COLO668 (cell line): ENCODE data around the gene LRRC7.
"Not testable (repeated sequence)": the region's sequence is repeated elsewhere in the genome, so short reads cannot be mapped to it uniquely, and the experiment has no call there.

Experiments
- DNase-seq: peaks from one replicate; lab custom pipeline; 2025; ENCODE audit not compliant: unreplicated experiment; lab: John Stamatoyannopoulos, UW

LRRC7 gene

DNA sequence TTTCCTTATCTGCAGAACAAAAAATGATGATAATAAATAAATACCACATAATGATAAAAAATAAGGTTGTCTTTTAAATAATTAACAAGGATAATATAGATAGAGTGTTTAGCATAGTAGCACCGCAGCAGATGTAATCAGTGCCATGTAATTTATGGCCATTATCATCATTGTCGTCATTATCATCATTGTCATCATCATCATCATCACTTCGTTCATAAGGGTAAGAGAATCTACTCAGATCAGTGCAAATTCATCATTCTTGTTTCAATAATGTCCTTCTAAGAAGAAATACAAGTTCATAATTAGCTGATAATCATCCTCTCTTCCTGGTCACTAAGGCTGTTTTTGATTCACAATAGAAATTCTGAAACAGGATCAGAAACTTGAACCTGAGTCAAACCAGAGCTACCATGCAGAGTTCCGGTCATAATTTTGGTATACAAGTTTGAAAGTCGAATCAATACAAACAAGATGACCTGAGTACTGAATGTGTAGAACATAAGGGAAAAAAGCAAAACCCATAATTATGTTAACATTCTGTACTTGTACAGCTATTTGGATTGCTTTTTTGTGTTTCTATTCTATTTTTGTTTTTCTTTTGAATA, 465.6 kb downstream of the LRRC7 start:
- DNase-seq: no peak

DNA sequence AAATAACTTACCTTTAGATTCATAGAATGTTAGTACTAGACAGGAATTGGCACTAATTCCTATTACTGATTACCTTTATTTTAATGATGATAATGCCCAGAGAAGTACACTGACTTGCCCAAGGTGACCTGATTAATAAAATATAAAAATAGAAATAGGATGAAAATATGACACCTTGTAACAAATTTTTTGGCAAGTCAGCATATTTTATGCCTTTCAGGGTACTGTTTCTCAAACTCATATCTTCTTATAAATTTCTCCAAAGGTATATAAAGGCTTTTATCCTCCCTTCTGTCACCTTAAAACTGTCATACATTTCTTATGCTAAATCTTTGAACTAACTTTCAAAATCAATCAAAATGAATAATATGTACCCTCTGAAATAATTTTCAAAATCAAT, 466.2 kb downstream of the LRRC7 start:
- DNase-seq: no peak

DNA sequence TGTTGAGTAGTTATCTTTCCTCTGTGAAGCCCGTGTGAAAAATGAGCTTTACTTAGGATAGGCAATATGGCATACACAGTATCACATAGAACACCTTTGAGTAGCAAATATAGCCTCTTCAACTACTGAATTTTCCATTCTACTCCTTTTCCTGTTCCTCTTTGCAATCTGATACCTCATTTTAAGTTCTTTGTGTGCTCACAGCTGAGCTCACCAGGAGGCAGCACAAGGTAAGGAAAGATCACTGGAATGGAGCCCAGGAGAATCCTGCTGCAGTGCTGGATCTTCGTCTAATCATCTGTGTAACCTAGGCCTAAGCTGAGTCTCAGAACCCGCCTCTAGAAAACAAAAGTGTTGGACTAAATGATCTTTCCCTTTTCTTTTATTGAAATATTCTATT, 466.7 kb downstream of the LRRC7 start:
- peak; percentile 23 for DNase-seq

DNA sequence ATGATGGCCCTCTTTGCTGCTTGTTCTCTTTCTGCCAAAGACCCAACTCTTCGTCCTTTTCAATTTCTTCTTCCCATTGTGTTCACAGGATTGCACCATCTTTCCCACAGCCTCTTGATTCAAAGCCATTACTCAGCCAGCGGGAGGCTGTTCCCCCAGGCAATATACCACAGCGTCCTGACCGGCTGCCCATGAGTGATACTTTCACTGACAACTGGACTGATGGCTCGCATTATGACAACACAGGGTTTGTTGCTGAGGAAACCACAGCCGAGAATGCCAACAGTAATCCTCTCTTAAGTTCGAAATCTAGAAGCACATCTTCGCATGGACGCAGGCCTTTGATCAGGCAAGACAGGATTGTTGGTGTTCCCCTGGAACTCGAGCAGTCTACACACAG, 470.3 kb downstream of the LRRC7 start:
- DNase-seq: no peak

DNA sequence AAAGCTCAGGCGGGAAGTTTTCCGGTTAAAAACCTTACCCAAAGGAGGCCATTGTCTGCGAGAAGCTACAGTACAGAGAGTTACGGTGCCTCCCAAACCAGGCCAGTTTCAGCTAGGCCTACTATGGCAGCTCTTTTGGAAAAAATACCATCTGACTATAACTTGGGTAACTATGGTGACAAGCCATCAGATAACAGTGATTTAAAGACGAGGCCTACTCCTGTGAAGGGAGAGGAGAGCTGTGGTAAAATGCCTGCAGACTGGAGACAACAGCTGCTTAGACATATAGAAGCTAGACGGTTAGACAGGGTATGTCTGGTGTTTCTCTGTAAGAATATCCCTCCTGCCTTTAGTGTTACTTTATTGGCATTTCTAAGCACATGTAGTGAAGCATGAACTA, 471.8 kb downstream of the LRRC7 start:
- DNase-seq: no peak

DNA sequence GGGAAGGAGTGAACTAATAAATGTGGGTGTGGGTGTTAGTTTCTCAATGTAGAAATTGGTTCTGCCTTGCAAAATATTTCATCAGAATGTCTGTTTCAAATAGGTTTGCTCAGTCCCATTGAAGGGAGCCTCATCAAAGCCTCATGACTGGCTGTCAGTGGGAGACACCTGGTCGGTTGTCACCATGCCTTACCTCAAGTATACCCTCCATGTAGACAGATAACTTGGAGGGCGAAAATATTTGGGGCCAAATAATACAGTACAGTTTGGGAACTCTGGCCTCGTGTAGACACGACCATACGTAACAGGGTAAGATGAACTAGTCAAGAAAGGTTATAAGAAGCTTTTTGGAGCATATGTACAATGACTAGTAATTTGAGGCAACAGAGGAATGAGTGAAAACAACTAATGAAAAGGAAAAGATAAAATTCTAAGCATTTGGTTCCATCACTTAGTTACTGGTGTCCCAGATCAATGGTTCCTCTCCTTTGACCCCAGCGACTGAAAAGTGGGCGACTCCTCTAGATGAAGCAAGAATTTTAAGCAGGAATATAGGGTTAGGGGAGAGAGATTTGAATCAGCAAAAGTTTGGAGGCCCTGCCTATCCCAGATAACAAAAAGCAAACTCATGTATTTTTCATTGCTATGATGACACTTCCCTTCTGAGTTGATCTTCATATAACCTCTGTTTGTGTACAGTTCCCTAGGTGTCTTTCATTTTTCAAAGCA, 473.8 kb downstream of the LRRC7 start:
- DNase-seq: no peak

DNA sequence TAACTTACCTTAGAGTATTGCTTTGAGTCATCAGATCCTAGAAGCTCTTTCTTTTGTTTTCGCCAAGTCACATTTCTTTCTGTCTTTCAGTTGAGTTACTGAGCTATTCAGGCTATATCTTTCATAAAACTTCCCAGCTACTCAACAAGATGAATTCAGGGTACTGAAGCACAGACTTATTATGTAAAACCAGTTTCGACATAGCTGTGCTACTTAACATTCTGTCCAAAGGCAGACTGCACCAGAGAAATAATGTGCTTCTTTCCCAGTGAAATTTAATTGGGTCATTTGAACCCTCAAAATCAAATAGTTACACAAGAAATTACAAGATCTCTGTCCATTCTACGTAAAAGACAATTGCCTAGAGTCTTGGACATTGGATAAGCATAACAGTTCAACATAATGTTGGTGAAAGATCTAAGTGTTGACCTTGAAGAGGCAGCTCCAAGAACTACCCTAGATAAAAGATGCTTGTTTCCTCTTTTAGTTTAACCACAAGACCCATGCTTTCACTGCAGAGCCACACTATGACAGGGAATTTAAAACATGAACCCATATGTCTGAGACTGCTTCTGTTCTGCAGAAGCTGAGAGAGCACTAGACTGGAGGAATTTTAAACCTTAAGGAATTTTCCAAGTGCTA, 474.5 kb downstream of the LRRC7 start:
- DNase-seq: no peak

DNA sequence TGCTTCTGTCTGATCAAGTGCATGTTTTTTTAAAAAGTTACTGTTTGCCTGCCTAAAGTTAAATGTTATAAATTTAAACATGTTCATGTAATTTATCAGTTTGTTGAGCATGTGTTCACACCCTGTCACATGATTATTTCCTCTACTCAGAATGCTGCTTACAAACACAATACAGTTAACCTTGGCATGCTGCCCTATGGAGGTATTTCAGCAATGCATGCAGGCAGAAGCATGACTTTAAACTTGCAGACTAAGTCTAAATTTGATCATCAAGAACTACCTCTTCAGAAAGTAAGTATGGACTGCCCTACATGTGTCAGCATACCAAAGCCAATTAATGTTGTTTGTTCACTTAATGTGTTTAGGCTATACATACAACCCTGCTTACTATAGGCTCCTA, 476.1 kb downstream of the LRRC7 start:
- no peak for DNase-seq

DNA sequence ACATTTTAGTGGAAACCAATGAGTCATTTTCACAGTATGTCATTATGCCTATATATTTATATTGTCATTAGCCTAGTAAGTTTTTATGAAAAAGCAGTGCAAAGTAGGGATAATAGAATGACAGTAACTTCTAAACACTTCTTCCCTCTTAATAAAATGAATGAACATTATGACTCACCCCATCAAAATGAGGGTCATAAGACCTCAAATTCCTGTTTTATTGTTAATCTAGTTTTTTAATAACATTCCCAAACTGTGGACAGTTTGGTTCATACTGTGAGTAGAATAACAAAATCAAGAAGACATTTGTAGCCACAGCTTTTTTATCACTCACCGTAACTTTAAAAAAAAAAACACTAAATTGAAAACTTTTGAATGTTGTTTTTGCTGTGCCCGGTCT, 477.1 kb downstream of the LRRC7 start:
- DNase-seq: no peak

DNA sequence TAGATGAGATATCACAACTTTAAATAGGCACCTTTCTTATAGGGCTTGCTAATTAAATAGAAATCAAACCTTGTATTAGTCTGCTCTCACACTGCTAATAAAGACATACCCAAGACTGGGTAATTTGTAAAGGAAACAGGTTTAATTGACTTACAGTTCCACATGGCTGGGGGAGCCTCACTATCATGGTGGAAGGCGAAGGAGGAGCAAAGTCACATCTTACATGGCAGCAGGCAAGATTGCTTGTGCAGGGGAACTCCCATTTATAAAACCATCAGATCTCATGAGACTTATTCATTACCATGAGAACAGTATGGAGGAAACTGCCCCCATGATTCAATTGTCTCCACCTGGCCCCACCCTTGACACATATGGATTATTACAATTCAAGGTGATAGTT, 477.9 kb downstream of the LRRC7 start:
- DNase-seq: not testable (repeated sequence)

DNA sequence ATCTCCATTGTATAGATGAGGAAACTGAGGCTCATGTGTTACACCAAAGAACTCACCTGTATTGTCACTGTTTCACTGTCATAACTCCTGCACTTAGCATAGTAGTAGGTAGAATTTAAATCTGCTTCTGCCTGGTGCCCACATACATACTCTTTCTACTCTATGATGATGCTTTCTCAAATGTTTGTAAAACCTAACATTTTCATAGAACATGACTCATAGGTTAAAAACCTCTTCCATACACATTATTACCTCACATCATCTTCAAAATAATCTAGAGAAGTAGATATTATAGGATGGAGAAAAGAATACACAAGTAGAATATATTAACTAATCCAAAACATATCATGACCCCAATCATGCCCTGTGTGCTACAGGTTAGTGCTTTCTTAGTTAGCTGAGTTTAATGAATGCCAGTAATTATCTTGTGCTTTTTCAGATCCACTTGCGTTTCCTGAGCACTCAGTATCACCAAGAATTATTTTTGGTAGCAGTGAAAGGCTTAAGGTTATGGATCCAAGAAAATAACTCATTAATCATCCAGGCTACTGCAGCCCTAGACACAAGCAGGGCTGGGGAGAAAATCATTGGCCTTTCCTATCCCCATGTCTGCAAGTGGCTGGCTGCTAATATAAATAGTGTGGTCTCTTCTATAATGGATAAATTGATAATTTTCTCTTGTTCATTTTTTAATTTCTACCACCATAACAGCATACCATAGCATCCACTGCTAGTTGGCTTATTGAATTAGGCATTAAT, 480.8 kb downstream of the LRRC7 start:
- DNase-seq: no peak

DNA sequence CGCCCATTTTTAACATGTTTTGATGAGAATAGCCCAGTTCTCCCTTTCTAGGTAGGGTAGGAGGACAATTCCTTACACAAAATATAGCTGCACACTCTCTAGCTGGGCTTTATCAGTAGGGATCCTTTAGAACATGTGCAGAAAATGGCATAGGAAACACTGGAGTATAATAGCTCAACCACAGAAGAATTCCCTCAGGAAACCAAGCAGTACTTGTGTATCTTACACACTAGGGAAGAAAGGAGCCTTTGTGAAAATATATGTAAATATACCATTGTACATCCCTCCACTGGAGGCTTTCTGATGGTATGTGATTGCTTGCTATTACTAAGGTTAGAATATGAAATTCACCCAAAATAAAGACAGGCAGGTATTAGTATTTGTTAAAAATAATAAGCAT, 484.2 kb downstream of the LRRC7 start:
- DNase-seq: no peak

DNA sequence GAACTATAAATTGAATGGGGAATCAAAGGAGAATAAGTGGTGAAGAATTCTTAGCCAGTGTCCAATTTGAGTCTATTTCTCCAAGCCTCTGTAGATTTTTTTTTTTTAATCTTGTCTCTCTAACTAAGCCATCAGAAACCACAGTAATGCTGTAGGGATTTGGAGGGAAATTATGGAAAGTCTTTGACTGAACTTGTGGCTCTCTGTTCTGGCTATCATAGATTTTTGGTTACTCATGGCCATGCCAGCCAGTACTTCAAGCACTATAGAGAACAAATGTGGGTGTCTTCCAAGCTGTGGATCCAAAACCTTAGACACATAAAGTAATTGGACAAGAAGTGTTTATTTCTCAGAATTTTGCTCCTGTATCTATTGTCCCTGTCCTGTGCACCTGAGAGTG, 489.8 kb downstream of the LRRC7 start:
- no peak for DNase-seq

DNA sequence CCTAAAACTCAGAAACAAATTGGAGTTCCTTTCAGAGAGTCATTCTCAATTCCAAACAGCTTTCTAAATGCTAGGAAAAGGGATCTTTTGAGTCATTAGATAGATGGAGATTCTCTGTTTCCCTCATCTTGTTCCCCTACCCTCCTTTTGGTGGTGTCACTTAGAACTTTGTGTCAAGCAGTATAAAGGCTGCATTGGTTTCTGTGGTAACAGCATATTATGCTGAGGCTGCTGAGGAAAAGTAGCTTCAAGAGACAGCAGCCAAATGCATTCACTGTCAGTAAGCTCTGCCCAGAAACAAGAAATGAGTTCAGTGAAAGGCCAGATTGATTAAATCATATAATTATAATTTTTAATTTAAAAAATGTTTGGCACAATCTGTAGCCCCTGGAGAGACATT, 493.5 kb downstream of the LRRC7 start:
- DNase-seq: no peak

DNA sequence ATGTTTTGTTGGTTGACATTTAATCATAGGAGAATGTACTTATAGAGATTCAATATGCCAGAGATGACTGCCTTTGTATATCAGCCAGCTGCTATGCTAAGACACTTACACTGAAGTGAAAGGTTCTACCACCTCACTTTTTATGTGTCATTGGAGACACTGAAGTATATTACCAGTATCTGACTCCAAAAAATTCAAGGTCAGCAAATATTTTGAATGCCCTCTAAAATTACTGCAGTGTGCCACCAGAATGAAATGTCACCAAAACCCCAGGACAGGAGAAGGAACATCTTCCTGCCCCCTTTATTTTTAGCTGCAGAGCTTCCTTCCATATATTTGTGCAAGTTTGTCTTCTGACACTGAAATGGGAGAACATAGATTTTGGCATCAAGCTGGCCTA, 496.1 kb downstream of the LRRC7 start:
- DNase-seq: no peak

DNA sequence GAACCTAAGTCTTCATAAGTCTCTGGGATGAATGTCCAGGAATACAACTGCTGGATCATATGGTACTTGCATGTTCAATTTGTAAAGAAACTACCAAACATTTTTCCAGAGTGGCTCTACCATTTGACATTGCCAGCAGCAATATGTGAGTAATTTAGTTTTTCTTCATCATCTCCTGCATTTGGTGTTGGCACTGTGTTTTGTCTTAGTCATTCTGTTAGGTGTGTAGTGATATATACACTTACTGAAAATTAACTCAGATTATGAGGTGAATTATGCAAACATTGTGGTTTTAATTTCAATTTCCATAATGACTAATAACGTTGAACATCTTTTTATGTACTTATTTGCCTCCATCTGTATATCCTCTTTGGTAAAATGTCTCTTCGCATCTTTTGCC, 499.0 kb downstream of the LRRC7 start:
- no peak for DNase-seq

DNA sequence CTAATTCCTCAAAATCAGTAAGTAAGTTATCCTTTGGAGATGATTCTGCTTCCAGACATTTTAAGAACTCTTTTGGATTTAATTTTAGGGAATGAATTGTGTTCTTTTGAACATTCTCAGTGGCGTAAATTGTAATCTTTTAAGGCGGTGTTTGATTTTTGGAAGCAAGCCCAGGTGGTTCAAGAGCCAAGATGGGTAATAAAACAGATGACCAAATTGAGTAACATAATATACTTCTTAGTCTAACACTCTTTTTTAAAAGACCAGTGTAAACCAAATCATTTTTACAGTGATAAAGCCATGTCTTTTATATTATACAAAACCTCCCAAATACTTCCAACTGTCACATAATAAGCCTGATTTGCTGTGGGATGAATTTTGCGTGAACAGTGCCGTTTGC, 503.9 kb downstream of the LRRC7 start:
- no peak for DNase-seq

DNA sequence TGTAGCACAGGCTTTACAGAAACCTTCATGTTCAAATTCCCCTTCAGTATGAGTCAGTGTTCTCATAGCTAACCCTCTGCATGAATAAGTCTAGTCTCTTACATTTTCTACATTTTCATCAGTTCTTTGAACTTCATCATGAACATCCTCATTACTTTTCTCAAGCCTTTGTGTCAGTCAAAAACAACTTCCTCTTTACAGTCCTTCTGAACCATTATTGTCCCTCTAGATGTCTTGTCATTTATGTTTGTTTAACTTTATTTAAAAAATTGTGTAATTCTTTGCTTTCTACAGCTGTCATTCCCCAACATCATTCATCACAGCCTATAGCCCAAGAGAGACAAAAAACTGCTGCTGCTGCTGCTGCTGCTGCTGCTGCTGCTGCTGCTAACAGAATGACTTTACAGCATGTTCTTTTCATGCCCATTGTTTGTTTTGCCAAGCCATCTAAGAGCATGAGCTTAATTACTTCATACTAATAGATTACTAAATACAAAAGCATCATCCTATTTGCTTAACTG, 504.6 kb downstream of the LRRC7 start:
- DNase-seq: no peak

DNA sequence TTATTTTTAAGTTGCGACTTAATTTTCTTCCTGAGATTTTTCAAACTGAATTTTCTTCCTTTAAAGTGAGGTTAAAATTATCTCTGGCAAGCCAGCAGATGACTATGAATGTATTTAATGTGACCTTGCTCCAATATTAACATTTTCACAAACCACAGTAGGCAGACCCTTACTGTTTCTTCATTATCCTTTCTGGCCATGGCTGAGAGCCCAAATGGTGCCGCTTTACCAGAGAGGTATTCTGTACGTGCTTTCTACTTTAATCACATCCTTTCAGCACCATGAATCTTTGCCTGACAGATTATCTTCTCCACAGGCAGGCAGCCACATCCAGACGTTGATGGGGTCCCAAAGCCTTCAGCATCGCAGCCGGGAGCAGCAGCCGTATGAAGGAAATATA, 508.0 kb downstream of the LRRC7 start:
- no peak for DNase-seq

DNA sequence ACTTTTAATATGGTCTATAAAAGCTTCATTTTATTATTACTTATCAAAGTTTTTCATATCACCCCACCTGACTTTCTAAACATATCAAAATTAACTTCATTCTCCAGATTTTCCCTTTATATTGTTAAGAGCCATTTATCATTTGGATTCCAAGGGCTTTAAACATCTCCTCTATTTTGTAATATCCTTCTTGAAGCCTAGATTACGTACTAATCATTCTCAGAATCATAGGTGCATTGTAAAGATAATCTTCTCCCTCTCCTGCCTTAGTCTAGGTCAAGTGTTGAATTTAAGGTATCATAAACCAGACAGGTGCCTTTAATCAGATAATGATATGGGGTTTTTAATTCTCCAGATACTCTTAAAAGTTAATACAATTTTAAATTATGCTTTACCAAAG, 509.3 kb downstream of the LRRC7 start:
- DNase-seq: no peak

DNA sequence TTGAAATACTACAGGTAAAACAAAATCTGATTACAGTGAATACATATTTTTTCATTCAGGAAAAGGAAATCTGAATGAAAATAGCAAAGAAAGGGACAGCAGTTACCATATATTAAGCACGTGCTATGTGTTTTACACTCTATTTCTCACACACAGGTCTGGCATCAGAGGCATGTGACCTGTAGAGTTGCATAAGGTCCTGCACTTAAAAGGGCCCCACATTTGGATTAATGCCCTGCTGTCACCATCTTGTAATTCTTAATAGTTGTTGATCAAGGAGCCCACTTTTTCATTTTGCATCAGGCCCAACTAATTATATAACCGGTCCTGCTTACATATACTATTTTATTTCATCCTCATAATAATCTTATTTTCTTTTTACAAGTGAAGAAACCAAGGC, 511.8 kb downstream of the LRRC7 start:
- no peak for DNase-seq

DNA sequence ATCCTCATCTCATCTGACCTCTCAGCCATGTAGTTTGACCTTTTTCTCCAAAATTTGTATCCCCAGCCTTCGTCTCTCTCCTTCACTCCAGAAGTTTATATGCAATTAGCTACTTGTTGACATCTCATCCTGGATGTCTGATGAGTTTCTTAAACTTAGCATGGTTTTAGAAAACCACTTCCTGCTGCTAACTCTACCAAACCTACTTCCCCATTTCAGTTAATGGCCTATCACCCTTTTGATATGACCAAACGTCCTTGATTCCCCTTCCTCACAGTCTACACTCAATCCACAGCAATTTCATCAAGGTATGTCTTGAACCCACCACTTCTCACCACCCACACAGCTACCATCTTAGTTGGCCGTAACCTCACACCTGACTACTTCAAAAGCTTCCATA, 515.8 kb downstream of the LRRC7 start:
- no peak for DNase-seq
